Cardiac fibroblast (primary cell): ENCODE results near the gene QRICH2.
A peak's percentile ranks its signal among the peaks of the same experiment; 100 is the strongest.

Source experiments
- DNase-seq, 2 donors: peaks; one replicate each; pipeline versions ENCODE4 v3.0.0 to v3.0.0-alpha.2; 2010; ENCODE audit warnings: low read depth in 2 of 2
- H3K4me3 ChIP-seq, 2 donors: replicated peaks in 1 of 2; 1 replicate in 1 of 2; 2 replicates in 1 of 2; pipeline ENCODE4 v1.5.1; 2011; ENCODE audit warnings: low read depth in 2 of 2, low read length in 2 of 2, mild to moderate bottlenecking in 2 of 2, moderate library complexity in 1 of 2
- CTCF ChIP-seq: IDR thresholded peaks from one replicate; pipeline ENCODE4 v1.5.1; 2011; ENCODE audit warnings: low read depth, mild to moderate bottlenecking, low read length, inconsistent platforms

The QRICH2 gene

DNA sequence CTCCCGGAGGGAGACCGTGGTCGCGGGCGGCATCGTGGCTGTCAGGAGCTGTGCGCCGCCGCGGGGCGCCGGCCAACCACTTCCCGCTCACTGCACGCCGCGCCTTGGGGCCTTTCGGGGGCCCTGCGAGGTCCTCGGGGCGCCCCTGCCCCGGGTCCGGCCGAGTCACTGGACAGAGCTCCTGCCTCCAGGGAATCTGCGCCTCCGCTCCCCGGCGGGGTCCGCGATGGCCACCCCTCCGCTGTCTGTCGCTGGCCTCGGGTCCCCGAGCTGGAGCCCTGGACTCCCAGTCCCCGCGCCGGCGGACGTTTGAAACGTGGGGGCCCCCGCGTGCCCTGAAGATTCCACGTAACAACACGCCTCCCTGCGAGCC, at the start of gene QRICH2:
Gene QRICH2, minus strand, starts transcription at position 311 of the 373 bp plus-strand sequence. Its CDS starts 278 bp downstream, at position 33.
- no peak for DNase-seq
- H3K4me3 ChIP-seq = no peak within 1 kb of the TSS
- TF ChIP-seq CTCF = no peak

GRCh38 chr17:76357597-76358158, 49.6 kb upstream of the QRICH2 start:
- no peak for TF ChIP-seq CTCF
- H3K4me3 ChIP-seq = no peak overlapping the region
- DNase-seq = no peak

DNA sequence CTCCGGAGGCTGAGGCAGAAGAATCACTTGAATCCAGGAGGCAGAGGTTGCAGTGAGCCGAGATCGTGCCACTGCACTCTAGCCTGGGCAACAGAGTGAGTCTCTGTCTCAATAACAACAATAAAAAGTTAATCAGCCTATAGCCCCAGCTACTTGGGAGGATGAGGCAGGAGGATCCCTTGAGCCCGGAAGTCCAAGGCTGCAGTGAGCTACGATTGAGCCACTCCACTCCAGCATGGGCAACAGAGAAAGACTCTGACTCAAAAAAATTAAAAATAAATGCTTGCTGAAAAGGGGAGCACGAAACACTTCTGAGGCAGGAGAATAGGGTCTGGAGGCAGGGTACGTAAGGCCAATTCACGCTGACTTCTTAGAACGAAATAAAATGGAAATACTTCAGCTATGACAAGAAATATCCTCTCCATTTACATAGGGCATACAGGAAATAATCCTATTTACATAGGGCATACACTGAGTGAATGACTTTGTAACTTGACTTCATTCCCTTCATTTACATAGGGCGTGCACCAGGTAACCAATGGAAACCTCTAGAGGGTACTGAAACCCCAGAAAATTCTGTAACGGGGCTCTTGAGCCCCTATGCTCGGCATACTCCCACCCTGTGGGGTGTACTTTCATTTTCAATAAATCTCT, 48.9 kb upstream of the QRICH2 start:
- DNase-seq = no peak
- no peak overlapping the region for H3K4me3 ChIP-seq
- no peak for TF ChIP-seq CTCF

- no peak overlapping the region for H3K4me3 ChIP-seq
- TF ChIP-seq CTCF = no peak
- no peak for DNase-seq
These were observed 46.8 kb upstream of the QRICH2 start for GRCh38 chr17:76354747-76355310.

- DNase-seq = no peak
- H3K4me3 ChIP-seq = peak overlapping the region; percentile 84
- TF ChIP-seq CTCF = no peak
These were observed 46.2 kb upstream of the QRICH2 start for GRCh38 chr17:76354317-76354729.

- DNase-seq = peak; percentile 95 to 96
- H3K4me3 ChIP-seq = peak within 1 kb of the TSS; percentile 84
- TF ChIP-seq CTCF = peak; percentile 56
These were observed 45.7 kb upstream of the QRICH2 start, which contains the start of gene PRPSAP1 for GRCh38 chr17:76353599-76354316. PRPSAP1 (minus strand) TSS chr17:76353916; CDS start chr17:76353703, 213 bp downstream.
